SK-N-SH (cell line): ENCODE results near the gene DTNA.
"Not testable (repeated sequence)": the region's sequence is repeated elsewhere in the genome, so short reads cannot be mapped to it uniquely, and the experiment has no call there.

ENCODE experiments used
- CTCF ChIP-seq: fragments of 200-600 bp; sonication (generic); IDR thresholded peaks from 2 replicates; pipeline ENCODE4 v1.6.1; 2017; ENCODE audit warnings: antibody characterized with exemption, mild to moderate bottlenecking, moderate library complexity
- ELF1 ChIP-seq: IDR thresholded peaks from 2 replicates; pipeline ENCODE4 v1.4.0; 2012
- JUND ChIP-seq: IDR thresholded peaks from 2 replicates; pipeline ENCODE4 v1.4.0; 2012
- REST ChIP-seq: IDR thresholded peaks from 2 replicates; pipeline ENCODE4 v1.6.1; 2012; ENCODE audit warnings: mild to moderate bottlenecking, low read depth, low read length, moderate library complexity
- SIN3A ChIP-seq: IDR thresholded peaks from 2 replicates; pipeline ENCODE4 v1.6.1; 2012; ENCODE audit warnings: low read depth, mild to moderate bottlenecking, low read length, moderate library complexity, borderline replicate concordance
- USF1 ChIP-seq: IDR thresholded peaks from 2 replicates; pipeline ENCODE4 v1.4.0; 2012; ENCODE audit warnings: low read depth, borderline replicate concordance

GRCh38 chr18:34689750-34690149, 20.3 kb upstream of the DTNA start:
- not testable (repeated sequence) for TF ChIP-seq CTCF, ELF1, SIN3A, JUND, REST, USF1
